B cell (primary cell): ENCODE results near the gene PACSIN2. TPM values are rescaled to one million over a fixed set of nuclear protein-coding genes. Genes with fewer than 3 reads are reported as not detected.

Source experiments
- ATAC-seq: fragments of 200-7000 bp; cut with Tn5 transposase; one replicate; pipeline ENCODE4 v1.10.0; 2021; ENCODE audit warnings: low read depth, mild to moderate bottlenecking, moderate number of reproducible peaks, moderate library complexity
- CTCF ChIA-PET: fragments of 350-600 bp; sonication (Branson Sonifier 250); formaldehyde crosslinking; loops from one replicate; lab custom pipeline; 2021; ENCODE audit warnings: antibody characterized with exemption, inconsistent platforms; lab: Charles Lee
- POLR2A ChIA-PET: fragments of 350-600 bp; sonication (Branson Sonifier 250); formaldehyde crosslinking; loops from one replicate; lab custom pipeline; 2021; ENCODE audit warnings: antibody characterized with exemption; lab: Charles Lee
- DNase-seq: peaks from one replicate; pipeline ENCODE4 v3.0.0; 2013
- H2AFZ ChIP-seq: 2 replicates; pipeline ENCODE4 v1.6.1; 2012; ENCODE audit warnings: mild to moderate bottlenecking, low read depth, low read length; ENCODE audit not compliant: insufficient read depth, poor library complexity, severe bottlenecking
- H3K27ac ChIP-seq, 2 donors: 1 replicate in 1 of 2; 2 replicates in 1 of 2; pipeline ENCODE4 v1.5.1; 2012 to 2013; ENCODE audit warnings: low read length in 2 of 2, mild to moderate bottlenecking in 2 of 2, moderate library complexity in 1 of 2
- H3K27me3 ChIP-seq, 4 experiments: fragments of 200-600 bp in 1 of 4; sonication (generic) in 1 of 4; replicated peaks in 1 of 4; 1 replicate in 2 of 4; 2 replicates in 2 of 4; pipeline versions ENCODE4 v1.6.1 to v1.7.0; 2013 to 2016; ENCODE audit warnings: low read length in 3 of 4, mild to moderate bottlenecking in 2 of 4, mixed read lengths in 1 of 4, moderate library complexity in 1 of 4; ENCODE audit not compliant: insufficient read depth in 4 of 4, control insufficient read depth in 3 of 4; ENCODE audit errors: control extremely low read depth in 1 of 4
- H3K36me3 ChIP-seq, 2 experiments: replicated peaks in 1 of 2; 1 replicate in 1 of 2; 2 replicates in 1 of 2; pipeline versions ENCODE4 v1.6.1 to v1.7.1; 2013; ENCODE audit warnings: low read length in 1 of 2; ENCODE audit not compliant: insufficient read depth in 2 of 2, control insufficient read depth in 1 of 2; ENCODE audit errors: control extremely low read depth in 1 of 2, extremely low read depth in 1 of 2
- H3K4me1 ChIP-seq, 2 donors: fragments of 200-600 bp in 1 of 2; sonication (generic) in 1 of 2; 1 replicate in 1 of 2; 2 replicates in 1 of 2; pipeline versions ENCODE4 v1.5.1 to v1.6.1; 2013 to 2017; ENCODE audit warnings: low read length in 2 of 2; ENCODE audit not compliant: control insufficient read depth in 2 of 2, insufficient read depth in 2 of 2
- H3K4me2 ChIP-seq: replicated peaks from 2 replicates; pipeline ENCODE3; 2012; ENCODE audit warnings: mild to moderate bottlenecking, low read depth, low read length; ENCODE audit not compliant: poor library complexity, severe bottlenecking
- H3K4me3 ChIP-seq, 5 experiments: fragments of 200-600 bp in 1 of 5; sonication (generic) in 1 of 5; 1 replicate in 3 of 5; 2 replicates in 2 of 5; pipeline versions ENCODE4 v1.5.1 to v1.7.0; 2011 to 2016; ENCODE audit warnings: low read length in 4 of 5, mild to moderate bottlenecking in 4 of 5, low read depth in 2 of 5, control low read depth in 1 of 5, moderate library complexity in 1 of 5; ENCODE audit not compliant: insufficient read depth in 1 of 5; ENCODE audit errors: control extremely low read depth in 1 of 5, extremely low read depth in 1 of 5
- H3K79me2 ChIP-seq: fragments of 200-600 bp; sonication (generic); one replicate; pipeline ENCODE4 v1.6.0; 2016; ENCODE audit warnings: low read length; ENCODE audit not compliant: control insufficient read depth, insufficient read depth
- H3K9ac ChIP-seq: fragments of 200-600 bp; sonication (generic); 2 replicates; pipeline ENCODE4 v1.6.1; 2017; ENCODE audit warnings: mild to moderate bottlenecking, low read length, moderate library complexity
- H3K9me3 ChIP-seq, 3 donors: one replicate each; pipeline versions ENCODE4 v1.6.1 to v1.7.1; 2013; ENCODE audit warnings: low read length in 2 of 3; ENCODE audit not compliant: control insufficient read depth in 2 of 3, insufficient read depth in 1 of 3; ENCODE audit errors: control extremely low read depth in 1 of 3
- H4K20me1 ChIP-seq: 2 replicates; pipeline ENCODE4 v1.6.0; 2012; ENCODE audit warnings: mild to moderate bottlenecking, low read length; ENCODE audit not compliant: insufficient read depth, control insufficient read depth, poor library complexity, severe bottlenecking
- H3K27ac Mint-ChIP-seq: one replicate; pipeline ENCODE4 v1.8.0; 2021; ENCODE audit warnings: mixed read lengths
- H3K27me3 Mint-ChIP-seq: one replicate; pipeline ENCODE4 v1.8.0; 2021; ENCODE audit warnings: mixed read lengths
- H3K4me1 Mint-ChIP-seq: one replicate; pipeline ENCODE4 v1.8.0; 2021; ENCODE audit warnings: mixed read lengths
- H3K4me3 Mint-ChIP-seq: one replicate; pipeline ENCODE4 v1.8.0; 2021; ENCODE audit warnings: mixed read lengths
- H3K9me3 Mint-ChIP-seq: one replicate; pipeline ENCODE4 v1.8.0; 2022; ENCODE audit warnings: mixed read lengths; ENCODE audit not compliant: insufficient read depth
- CTCF ChIP-seq: fragments of 200-600 bp; IDR thresholded peaks from one replicate; pipeline ENCODE4 v1.8.0; 2022; ENCODE audit warnings: antibody characterized with exemption, mild to moderate bottlenecking
- EZH2 ChIP-seq: IDR thresholded peaks from 2 replicates; pipeline ENCODE4 v1.6.1; 2012; ENCODE audit warnings: borderline replicate concordance, low read depth, mild to moderate bottlenecking, moderate library complexity, low read length; ENCODE audit not compliant: insufficient read depth, poor library complexity, severe bottlenecking
- WGBS: methylation state at CpG from one replicate; pipeline ENCODE4 v1.1.5; 2013; ENCODE audit warnings: missing lambda C conversion rate; ENCODE audit not compliant: insufficient coverage; 5-methylcytosine and 5-hydroxymethylcytosine counted together
- intact Hi-C: fragments of 100-400 bp; cut with micrococcal nuclease; formaldehyde crosslinking; loops from one replicate; pipeline ENCODE4 v1.10.0; 2022
- polyA plus RNA-seq: library from polyadenylated mRNA; depleted of rRNA; stranded (reverse); fragments of >200 nt; gene quantifications from 2 replicates; pipeline ENCODE4 v1.2.3, GENCODE V29; 2012
- total RNA-seq, 2 donors: library from RNA; stranded (reverse); fragments of 120-200 nt in 1 of 2; gene quantifications; 1 replicate in 1 of 2; 2 replicates in 1 of 2; pipeline versions ENCODE4 v1.2.3 to v1.2.4, GENCODE V29; 2013 to 2022

PACSIN2 gene
- total and polyA plus RNA-seq, 2 donors (not counting 1 experiment from before 2014, with no cell fraction given) = 26.9 to 59.3 TPM

- intact Hi-C loops = no loop called here
- H3K36me3 ChIP-seq = peaks cover 0 to 5% of the 10 kb centered on the region in 2 experiments
- peaks cover 77% of the 10 kb centered on the region for H4K20me1 ChIP-seq
- no peak overlapping the region for H2AFZ ChIP-seq
- no peak overlapping the region for H3K9ac ChIP-seq
- no peak overlapping the region for H3K4me3 Mint-ChIP-seq
- no peak for DNase-seq
- no peaks in the 10 kb centered on the region for H3K27me3 Mint-ChIP-seq
- ATAC-seq = no peak
- H3K4me1 ChIP-seq = peaks cover 18 to 50% of the 10 kb centered on the region in 2 donors
- no peak overlapping the region for H3K4me2 ChIP-seq
- peak overlapping the region; percentile 46 for H3K27ac Mint-ChIP-seq
- H3K27me3 ChIP-seq = no peaks in the 10 kb centered on the region
- WGBS = 85% methylated on average over 12 of the region's 12 CpGs
- no peak overlapping the region for H3K27ac ChIP-seq
- H3K4me3 ChIP-seq = no peak overlapping the region
- TF ChIP-seq CTCF = no peak
- no peak for TF ChIP-seq EZH2
- H3K9me3 Mint-ChIP-seq = no peaks in the 10 kb centered on the region
- H3K79me2 ChIP-seq = peaks cover 92% of the 10 kb centered on the region
- peaks cover 62% of the 10 kb centered on the region for H3K4me1 Mint-ChIP-seq
- ChIA-PET POLR2A (interaction anchor here (0.6 kb wide), 1 partner anchor 129 kb away, joined by 3 read pairs; no protein-coding TSS in a partner anchor), CTCF (no interaction called here)
- H3K9me3 ChIP-seq = peaks cover 0 to 12% (median 4%) of the 10 kb centered on the region in 3 donors
Measured at GRCh38 chr22:42993651-42994275, 21.2 kb downstream of the PACSIN2 start.

- TF ChIP-seq EZH2 (no peak), CTCF (no peak)
- H3K4me1 Mint-ChIP-seq = peaks cover 57% of the 10 kb centered on the region
- no peak overlapping the region for H3K27ac Mint-ChIP-seq
- H3K79me2 ChIP-seq = peaks cover 92% of the 10 kb centered on the region
- no peak overlapping the region for H3K4me2 ChIP-seq
- no peak overlapping the region for H2AFZ ChIP-seq
- H3K4me3 Mint-ChIP-seq = no peak overlapping the region
- DNase-seq (no peak), ATAC-seq (no peak)
- no peaks in the 10 kb centered on the region for H3K9me3 Mint-ChIP-seq
- H3K4me3 ChIP-seq = no peak overlapping the region
- WGBS = 89% methylated on average over 2 of the region's 9 CpGs
- H4K20me1 ChIP-seq = peaks cover 81% of the 10 kb centered on the region
- no peaks in the 10 kb centered on the region for H3K27me3 Mint-ChIP-seq
- H3K4me1 ChIP-seq = peaks cover 14 to 42% of the 10 kb centered on the region in 2 donors
- H3K9me3 ChIP-seq = peaks cover 0 to 8% (median 4%) of the 10 kb centered on the region in 3 donors
- no peaks in the 10 kb centered on the region for H3K27me3 ChIP-seq
- H3K27ac ChIP-seq = no peak overlapping the region
- H3K36me3 ChIP-seq = peaks cover 0 to 5% of the 10 kb centered on the region in 2 experiments
- ChIA-PET CTCF (no interaction called here), POLR2A (interaction anchor here (0.6 kb wide), 2 partner anchors 28 to 128 kb away, joined by 3 read pairs; no protein-coding TSS in a partner anchor)
- intact Hi-C loops = no loop called here
- H3K9ac ChIP-seq = no peak overlapping the region
Measured at GRCh38 chr22:42992886-42993479, 22.0 kb downstream of the PACSIN2 start.
